Lung (tissue), 12 donors: Measurements from ENCODE around the gene TET2. TPM values are rescaled to one million over a fixed set of nuclear protein-coding genes. Genes with fewer than 3 reads are reported as not detected.

Experiments
- ATAC-seq: fragments of 200-7000 bp; cut with Tn5 transposase; one replicate; pipeline ENCODE4 v1.9.1; 2020; ENCODE audit warnings: moderate number of reproducible peaks; ENCODE audit not compliant: insufficient read depth, low FRiP score
- DNase-seq, 3 donors: peaks; one replicate each; pipeline ENCODE4 v3.0.0-alpha.2; 2013 to 2017
- H3K27ac ChIP-seq, 2 donors: one replicate each; pipeline ENCODE4 v1.5.1; 2013; ENCODE audit warnings: mild to moderate bottlenecking in 2 of 2, moderate library complexity in 2 of 2, control low read depth in 1 of 2, inconsistent platforms in 1 of 2, low read depth in 1 of 2, low read length in 1 of 2
- H3K27me3 ChIP-seq, 3 donors: one replicate each; pipeline ENCODE4 v1.5.1; 2013; ENCODE audit warnings: low read length in 2 of 3; ENCODE audit not compliant: control insufficient read depth in 3 of 3, insufficient read depth in 3 of 3
- H3K36me3 ChIP-seq, 4 donors: one replicate each; pipeline ENCODE4 v1.5.1; 2013; ENCODE audit warnings: low read length in 4 of 4, mild to moderate bottlenecking in 1 of 4, moderate library complexity in 1 of 4; ENCODE audit not compliant: control insufficient read depth in 4 of 4, insufficient read depth in 4 of 4
- H3K4me1 ChIP-seq, 5 donors: one replicate each; pipeline ENCODE4 v1.5.1; 2013; ENCODE audit warnings: low read length in 5 of 5, mild to moderate bottlenecking in 2 of 5, moderate library complexity in 1 of 5; ENCODE audit not compliant: control insufficient read depth in 5 of 5, insufficient read depth in 5 of 5
- H3K4me3 ChIP-seq: one replicate; pipeline ENCODE4 v1.5.1; 2013; ENCODE audit warnings: mild to moderate bottlenecking, control low read depth, moderate library complexity
- H3K9ac ChIP-seq, 2 donors: one replicate each; pipeline ENCODE4 v1.5.1; 2013; ENCODE audit warnings: low read length in 2 of 2, control low read depth in 1 of 2; ENCODE audit not compliant: insufficient read depth in 1 of 2
- H3K9me3 ChIP-seq, 4 donors: one replicate each; pipeline ENCODE4 v1.5.1; 2013; ENCODE audit warnings: low read length in 3 of 4, mild to moderate bottlenecking in 1 of 4, moderate library complexity in 1 of 4; ENCODE audit not compliant: control insufficient read depth in 4 of 4, insufficient read depth in 3 of 4
- WGBS, 2 donors: extraction: QIAGEN DNeasy Blood & Tissue Kit; methylation state at CpG; one replicate each; pipeline ENCODE4 v1.1.7; 2013; 5-methylcytosine and 5-hydroxymethylcytosine counted together
- polyA plus RNA-seq, 2 donors: library from polyadenylated mRNA; stranded (reverse); fragments of 200-250 nt; gene quantifications; one replicate each; pipeline ENCODE4 v1.2.1, GENCODE V29; 2013
- total RNA-seq, 2 donors: library from RNA; depleted of rRNA in 1 of 2; stranded (reverse); fragments of >200 nt in 1 of 2; gene quantifications; one replicate each; pipeline ENCODE4 v1.2.1, GENCODE V29; 2014 to 2021
- TF ChIP-seq, protein P1 (sequence below): IDR thresholded peaks from 2 replicates; pipeline ENCODE4 v1.5.1; 2012; ENCODE audit warnings: mild to moderate bottlenecking; ENCODE audit errors: control extremely low read depth, extremely low read depth
- donor health status: control.
- donor health status: control.
- donor health status: Bipolar disorder and iron deficiency.
- donor health status: healthy.
- donor health status: DM: yes; HTN: yes; CAD: no.

Gene TET2
- total and polyA plus RNA-seq, 4 donors = 4.1 to 72.2 (median 16.5) TPM

DNA sequence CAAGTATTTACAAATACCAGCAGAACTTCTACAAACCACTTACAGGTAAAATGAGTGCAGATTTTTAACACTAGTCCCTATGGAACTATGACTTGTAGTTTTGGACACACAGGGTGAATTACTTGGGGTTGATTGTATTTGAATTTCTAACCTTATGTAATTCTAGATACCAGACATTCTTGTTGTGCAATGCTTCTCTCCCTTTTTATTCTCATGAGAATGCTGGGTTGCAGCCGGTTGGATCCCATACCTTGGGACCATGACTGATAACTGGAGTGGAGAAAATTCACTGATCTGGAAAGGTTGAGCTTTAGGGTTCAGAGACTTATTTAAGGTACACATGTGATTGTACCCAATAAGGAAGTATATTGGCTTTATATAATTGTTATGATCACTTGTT is 8.8 kb downstream of the TET2 start:
- Histone ChIP-seq H3K9ac (no peak overlapping the region), H3K36me3 (peaks cover 0 to 4% (median 0%) of the 10 kb centered on the region in 4 donors), H3K9me3 (no peaks in the 10 kb centered on the region), H3K4me3 (no peak overlapping the region), H3K27me3 (no peaks in the 10 kb centered on the region), H3K27ac (no peak overlapping the region), H3K4me1 (peaks cover 0 to 9% (median 5%) of the 10 kb centered on the region in 5 donors)
- DNase-seq (no peak), ATAC-seq (no peak)
- TF ChIP-seq, protein P1, sequence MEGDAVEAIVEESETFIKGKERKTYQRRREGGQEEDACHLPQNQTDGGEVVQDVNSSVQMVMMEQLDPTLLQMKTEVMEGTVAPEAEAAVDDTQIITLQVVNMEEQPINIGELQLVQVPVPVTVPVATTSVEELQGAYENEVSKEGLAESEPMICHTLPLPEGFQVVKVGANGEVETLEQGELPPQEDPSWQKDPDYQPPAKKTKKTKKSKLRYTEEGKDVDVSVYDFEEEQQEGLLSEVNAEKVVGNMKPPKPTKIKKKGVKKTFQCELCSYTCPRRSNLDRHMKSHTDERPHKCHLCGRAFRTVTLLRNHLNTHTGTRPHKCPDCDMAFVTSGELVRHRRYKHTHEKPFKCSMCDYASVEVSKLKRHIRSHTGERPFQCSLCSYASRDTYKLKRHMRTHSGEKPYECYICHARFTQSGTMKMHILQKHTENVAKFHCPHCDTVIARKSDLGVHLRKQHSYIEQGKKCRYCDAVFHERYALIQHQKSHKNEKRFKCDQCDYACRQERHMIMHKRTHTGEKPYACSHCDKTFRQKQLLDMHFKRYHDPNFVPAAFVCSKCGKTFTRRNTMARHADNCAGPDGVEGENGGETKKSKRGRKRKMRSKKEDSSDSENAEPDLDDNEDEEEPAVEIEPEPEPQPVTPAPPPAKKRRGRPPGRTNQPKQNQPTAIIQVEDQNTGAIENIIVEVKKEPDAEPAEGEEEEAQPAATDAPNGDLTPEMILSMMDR = no peak
- 48 to 52% methylated on average over 1 of the region's 1 CpG for WGBS, 2 donors

DNA sequence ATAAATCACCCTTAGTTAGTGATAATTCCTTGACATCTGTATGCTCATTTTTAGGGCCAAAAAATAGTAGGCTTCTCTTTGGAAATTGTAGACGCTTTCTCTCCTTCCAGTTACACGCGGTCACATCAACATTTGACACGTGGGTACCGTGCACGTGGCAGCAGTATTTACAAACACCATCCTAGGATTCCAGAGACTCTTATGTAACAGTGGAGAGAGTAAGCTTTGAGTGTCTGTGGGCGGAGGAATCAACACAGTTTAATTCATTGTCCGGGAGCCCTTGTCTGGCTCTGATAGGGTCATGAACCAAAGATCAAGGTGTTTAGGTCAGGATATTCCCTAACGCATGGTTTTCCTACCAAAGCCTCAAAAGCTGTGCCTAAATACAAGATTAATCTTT is 12.2 kb downstream of the TET2 start:
- Histone ChIP-seq H3K4me3 (no peak overlapping the region), H3K9me3 (no peaks in the 10 kb centered on the region), H3K27ac (no peak overlapping the region), H3K4me1 (peaks cover 2 to 18% (median 10%) of the 10 kb centered on the region in 5 donors), H3K36me3 (peaks cover 0 to 4% (median 0%) of the 10 kb centered on the region in 4 donors), H3K9ac (no peak overlapping the region), H3K27me3 (no peaks in the 10 kb centered on the region)
- DNase-seq = peak; percentile 26 to 66 (median 44)
- ATAC-seq = peak; percentile 72
- TF ChIP-seq, protein P1 = no peak
- 23 to 24% methylated on average over 9 of the region's 9 CpGs for WGBS, 2 donors

- WGBS, 2 donors = 50 to 82% methylated on average over 1 of the region's 1 CpG
- no peak for ATAC-seq
Observed at GRCh38 chr4:105162123-105162796, 15.6 kb downstream of the TET2 start.

More at GRCh38 chr4:105162123-105162796, 15.6 kb downstream of the TET2 start:
- Histone ChIP-seq H3K27ac (no peak overlapping the region), H3K4me3 (no peak overlapping the region), H3K27me3 (no peaks in the 10 kb centered on the region), H3K9me3 (no peaks in the 10 kb centered on the region), H3K9ac (no peak overlapping the region), H3K4me1 (peaks cover 0 to 18% (median 5%) of the 10 kb centered on the region in 5 donors), H3K36me3 (peaks cover 0 to 4% (median 0%) of the 10 kb centered on the region in 4 donors)
- DNase-seq = no peak
- TF ChIP-seq, protein P1 = no peak
